CD14-positive monocyte (primary cell): ENCODE results near the gene EPAS1. TPM values are rescaled to one million over a fixed set of nuclear protein-coding genes. Genes with fewer than 3 reads are reported as not detected.
A peak's percentile ranks its signal among the peaks of the same experiment; 100 is the strongest.

ENCODE experiments used
- DNase-seq, 3 donors: peaks; one replicate each; pipeline ENCODE4 v3.0.0-alpha.2; 2011 to 2022
- H2AFZ ChIP-seq: 2 replicates; pipeline ENCODE4 v1.6.0; 2012; ENCODE audit warnings: mild to moderate bottlenecking, low read depth, low read length, inconsistent platforms; ENCODE audit not compliant: insufficient read depth, poor library complexity, severe bottlenecking
- H3K27ac ChIP-seq, 2 donors: 1 replicate in 1 of 2; 2 replicates in 1 of 2; pipeline ENCODE4 v1.5.1; 2012 to 2013; ENCODE audit warnings: low read length in 2 of 2, control low read depth in 1 of 2, inconsistent platforms in 1 of 2, low read depth in 1 of 2, mild to moderate bottlenecking in 1 of 2
- H3K27me3 ChIP-seq, 2 donors: one replicate each; pipeline versions ENCODE4 v1.6.0 to v1.6.1; 2011 to 2013; ENCODE audit warnings: low read length in 2 of 2; ENCODE audit not compliant: control insufficient read depth in 2 of 2, insufficient read depth in 2 of 2
- H3K36me3 ChIP-seq, 2 donors: replicated peaks in 1 of 2; 1 replicate in 1 of 2; 2 replicates in 1 of 2; pipeline versions ENCODE4 v1.5.1 to v1.6.1; 2012 to 2013; ENCODE audit warnings: low read length in 2 of 2, control low read depth in 1 of 2, inconsistent platforms in 1 of 2, mild to moderate bottlenecking in 1 of 2; ENCODE audit not compliant: insufficient read depth in 2 of 2, control insufficient read depth in 1 of 2
- H3K4me1 ChIP-seq, 2 donors: 1 replicate in 1 of 2; 2 replicates in 1 of 2; pipeline versions ENCODE4 v1.5.1 to v1.6.1; 2012 to 2013; ENCODE audit warnings: low read length in 2 of 2, control low read depth in 1 of 2, inconsistent platforms in 1 of 2, mild to moderate bottlenecking in 1 of 2, moderate library complexity in 1 of 2; ENCODE audit not compliant: insufficient read depth in 2 of 2, control insufficient read depth in 1 of 2
- H3K4me2 ChIP-seq: replicated peaks from 2 replicates; pipeline ENCODE3; 2012; ENCODE audit warnings: low read length, moderate library complexity, mild to moderate bottlenecking; ENCODE audit not compliant: poor library complexity, severe bottlenecking; ENCODE audit errors: extremely low read depth
- H3K4me3 ChIP-seq, 3 experiments: fragments of 200-600 bp in 1 of 3; sonication (generic) in 1 of 3; replicated peaks in 1 of 3; 1 replicate in 2 of 3; 2 replicates in 1 of 3; pipeline ENCODE4 v1.5.1; 2011 to 2013; ENCODE audit warnings: low read length in 3 of 3, mild to moderate bottlenecking in 3 of 3, control low read depth in 2 of 3, low read depth in 2 of 3, inconsistent platforms in 1 of 3, moderate library complexity in 1 of 3
- H3K79me2 ChIP-seq: 2 replicates; pipeline ENCODE4 v1.6.0; 2012; ENCODE audit warnings: mild to moderate bottlenecking, control low read depth, inconsistent platforms, low read length, moderate library complexity; ENCODE audit not compliant: insufficient read depth
- H3K9ac ChIP-seq: 2 replicates; pipeline ENCODE4 v1.6.0; 2017; ENCODE audit warnings: low read length, mild to moderate bottlenecking; ENCODE audit not compliant: insufficient read depth, poor library complexity, severe bottlenecking
- H3K9me3 ChIP-seq, 2 donors: replicated peaks in 1 of 2; 1 replicate in 1 of 2; 2 replicates in 1 of 2; pipeline versions ENCODE4 v1.5.1 to v1.6.1; 2012 to 2013; ENCODE audit warnings: low read length in 2 of 2, control low read depth in 1 of 2; ENCODE audit not compliant: control insufficient read depth in 1 of 2, insufficient read depth in 1 of 2
- H4K20me1 ChIP-seq: 2 replicates; pipeline ENCODE4 v1.6.0; 2012; ENCODE audit warnings: mild to moderate bottlenecking, low read length, control low read depth, moderate library complexity; ENCODE audit not compliant: insufficient read depth
- H3K27ac Mint-ChIP-seq, 7 donors: one replicate each; pipeline ENCODE4 v1.8.0; 2020; ENCODE audit warnings: mild to moderate bottlenecking in 7 of 7, mixed read lengths in 7 of 7, moderate library complexity in 6 of 7, inconsistent platforms in 2 of 7
- H3K27me3 Mint-ChIP-seq, 3 donors: one replicate each; pipeline ENCODE4 v1.8.0; 2021 to 2022; ENCODE audit warnings: low read depth in 3 of 3, mild to moderate bottlenecking in 3 of 3, mixed read lengths in 3 of 3, moderate library complexity in 3 of 3, inconsistent platforms in 1 of 3
- H3K36me3 Mint-ChIP-seq, 2 donors: one replicate each; pipeline ENCODE4 v1.8.0; 2020; ENCODE audit warnings: mixed read lengths in 2 of 2, inconsistent platforms in 1 of 2, mild to moderate bottlenecking in 1 of 2
- H3K4me1 Mint-ChIP-seq: one replicate; pipeline ENCODE4 v1.8.0; 2020; ENCODE audit warnings: mild to moderate bottlenecking, mixed read lengths
- H3K4me3 Mint-ChIP-seq, 2 donors: one replicate each; pipeline ENCODE4 v1.8.0; 2020; ENCODE audit warnings: mild to moderate bottlenecking in 2 of 2, mixed read lengths in 2 of 2, moderate library complexity in 1 of 2
- H3K9me3 Mint-ChIP-seq, 7 donors: one replicate each; pipeline ENCODE4 v1.8.0; 2020 to 2022; ENCODE audit warnings: mixed read lengths in 7 of 7, mild to moderate bottlenecking in 6 of 7, moderate library complexity in 6 of 7, inconsistent platforms in 2 of 7
- WGBS: methylation state at CpG from one replicate; pipeline ENCODE4 v1.1.5; 2013; ENCODE audit warnings: missing lambda C conversion rate; ENCODE audit not compliant: insufficient coverage; 5-methylcytosine and 5-hydroxymethylcytosine counted together
- intact Hi-C, 2 donors: fragments of 100-400 bp; cut with micrococcal nuclease; formaldehyde crosslinking; loops; one replicate each; pipeline versions ENCODE4 v1.15.0 to v1.15.1; 2023
- polyA plus RNA-seq, 3 donors: library from polyadenylated mRNA; depleted of rRNA in 1 of 3; unstranded in 2 of 3; stranded (reverse) in 1 of 3; fragments of 300-500 nt in 2 of 3; fragments of >200 nt in 1 of 3; fragmentation: Illumina TruSeq in 2 of 3; gene quantifications; 1 replicate in 2 of 3; 2 replicates in 1 of 3; pipeline ENCODE4 v1.2.3, GENCODE V29; 2012 to 2021
- TF ChIP-seq, protein P1 (sequence below): fragments of 200-600 bp; IDR thresholded peaks from one replicate; pipeline ENCODE4 v1.8.0; 2022; ENCODE audit warnings: antibody characterized with exemption, mild to moderate bottlenecking

EPAS1 gene
- polyA plus RNA-seq, 3 donors = 0.11 to 1.0 (median 0.88) TPM

DNA sequence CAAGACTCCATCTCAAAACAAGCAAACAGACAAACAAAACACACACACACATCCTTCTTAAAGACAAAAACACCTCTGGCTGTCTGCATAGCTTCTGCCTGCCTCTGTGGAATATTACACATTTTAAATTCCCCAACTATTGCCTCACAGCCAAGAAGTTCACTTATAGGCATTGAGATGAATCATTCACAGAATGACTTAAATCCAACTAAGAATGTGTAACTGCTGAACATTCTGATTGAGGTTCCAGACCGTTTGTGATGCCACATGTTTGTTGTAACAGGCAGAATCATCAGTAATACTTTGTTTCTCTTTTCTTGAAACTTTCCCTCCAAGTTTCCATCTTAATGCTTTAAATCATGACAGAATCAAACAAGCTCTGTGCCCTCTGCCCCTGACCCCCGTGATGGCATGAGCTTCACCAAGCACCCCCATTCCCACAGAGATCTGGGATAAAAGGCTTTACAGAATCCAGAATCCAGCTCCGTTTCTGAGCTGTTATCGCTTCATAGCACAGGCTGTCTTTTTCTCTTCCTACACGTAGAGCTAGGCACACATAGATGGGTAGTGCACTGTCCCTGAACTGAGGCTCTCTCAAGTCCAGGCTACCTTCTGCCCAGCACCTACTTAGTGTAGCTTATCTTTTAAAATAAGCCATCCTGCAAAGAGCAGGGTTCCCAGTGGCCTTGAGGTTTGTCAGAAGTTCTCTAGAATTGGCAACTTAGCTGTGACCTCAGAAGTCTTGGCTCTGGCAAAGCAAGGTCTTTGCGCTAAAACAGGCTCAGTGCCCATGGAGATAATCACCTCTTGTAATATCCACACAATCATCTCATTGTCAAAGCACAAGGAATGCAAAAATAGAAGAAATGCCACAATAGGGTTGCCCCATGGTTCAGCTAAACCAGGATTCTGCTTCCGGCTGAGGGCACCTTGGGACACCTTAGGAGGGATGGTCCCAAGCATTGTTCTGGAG is 32.9 kb downstream of the EPAS1 start:
- intact Hi-C loops = no loop called here
- no peak overlapping the region for H2AFZ ChIP-seq
- DNase-seq = peak in 1 of 3 donors; percentile 38
- 93% methylated on average over 6 of the region's 7 CpGs for WGBS
- H3K4me1 ChIP-seq = peaks cover 0 to 6% of the 10 kb centered on the region in 2 donors
- H3K27ac Mint-ChIP-seq = no peak overlapping the region
- H3K27me3 ChIP-seq = no peaks in the 10 kb centered on the region
- no peaks in the 10 kb centered on the region for H4K20me1 ChIP-seq
- no peak overlapping the region for H3K9ac ChIP-seq
- peaks cover 6 to 9% (median 8%) of the 10 kb centered on the region in 3 donors for H3K27me3 Mint-ChIP-seq
- H3K9me3 ChIP-seq = no peaks in the 10 kb centered on the region
- no peak overlapping the region for H3K4me2 ChIP-seq
- H3K79me2 ChIP-seq = no peaks in the 10 kb centered on the region
- no peak overlapping the region for H3K27ac ChIP-seq
- no peaks in the 10 kb centered on the region for H3K9me3 Mint-ChIP-seq
- no peak overlapping the region for H3K4me3 Mint-ChIP-seq
- TF ChIP-seq, protein P1, sequence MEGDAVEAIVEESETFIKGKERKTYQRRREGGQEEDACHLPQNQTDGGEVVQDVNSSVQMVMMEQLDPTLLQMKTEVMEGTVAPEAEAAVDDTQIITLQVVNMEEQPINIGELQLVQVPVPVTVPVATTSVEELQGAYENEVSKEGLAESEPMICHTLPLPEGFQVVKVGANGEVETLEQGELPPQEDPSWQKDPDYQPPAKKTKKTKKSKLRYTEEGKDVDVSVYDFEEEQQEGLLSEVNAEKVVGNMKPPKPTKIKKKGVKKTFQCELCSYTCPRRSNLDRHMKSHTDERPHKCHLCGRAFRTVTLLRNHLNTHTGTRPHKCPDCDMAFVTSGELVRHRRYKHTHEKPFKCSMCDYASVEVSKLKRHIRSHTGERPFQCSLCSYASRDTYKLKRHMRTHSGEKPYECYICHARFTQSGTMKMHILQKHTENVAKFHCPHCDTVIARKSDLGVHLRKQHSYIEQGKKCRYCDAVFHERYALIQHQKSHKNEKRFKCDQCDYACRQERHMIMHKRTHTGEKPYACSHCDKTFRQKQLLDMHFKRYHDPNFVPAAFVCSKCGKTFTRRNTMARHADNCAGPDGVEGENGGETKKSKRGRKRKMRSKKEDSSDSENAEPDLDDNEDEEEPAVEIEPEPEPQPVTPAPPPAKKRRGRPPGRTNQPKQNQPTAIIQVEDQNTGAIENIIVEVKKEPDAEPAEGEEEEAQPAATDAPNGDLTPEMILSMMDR = no peak
- H3K4me1 Mint-ChIP-seq = peaks cover 6% of the 10 kb centered on the region
- H3K36me3 ChIP-seq = no peaks in the 10 kb centered on the region
- no peak overlapping the region for H3K4me3 ChIP-seq
- no peaks in the 10 kb centered on the region for H3K36me3 Mint-ChIP-seq

DNA sequence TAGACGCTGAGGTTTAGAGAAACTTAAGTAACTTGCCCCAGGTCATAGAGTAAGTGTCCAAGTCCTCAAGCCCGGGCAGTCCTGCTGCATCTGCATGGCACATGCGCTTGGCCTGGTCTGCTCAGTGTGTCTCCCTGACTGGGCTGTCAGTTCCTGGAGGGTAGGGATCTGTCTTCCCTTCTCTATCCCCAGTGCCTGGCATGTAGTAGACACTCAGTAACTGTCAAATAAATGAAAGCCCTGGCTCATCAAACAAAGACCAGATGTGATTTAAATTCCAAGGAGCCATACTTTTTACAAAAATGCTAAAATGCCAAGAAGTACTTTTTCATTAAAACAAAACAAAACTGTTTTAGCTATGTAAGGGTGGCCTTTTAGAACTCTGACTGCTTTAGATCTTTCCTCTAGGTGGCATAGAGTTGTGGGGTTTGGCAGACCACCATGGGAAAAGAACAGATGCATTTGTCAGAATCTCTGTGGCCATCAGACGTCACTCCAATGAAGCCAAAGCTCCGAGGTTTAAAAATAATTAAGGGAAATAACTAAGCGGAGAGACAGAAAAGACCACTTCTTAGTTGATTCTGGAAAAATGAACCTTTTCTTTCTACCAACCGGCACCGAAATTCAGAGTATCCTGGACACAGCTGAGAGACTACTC is 34.0 kb downstream of the EPAS1 start:
- H3K27ac ChIP-seq = no peak overlapping the region
- no peak overlapping the region for H3K4me2 ChIP-seq
- no peaks in the 10 kb centered on the region for H3K79me2 ChIP-seq

More for the DNA sequence above, 34.0 kb downstream of the EPAS1 start:
- no peaks in the 10 kb centered on the region for H3K36me3 ChIP-seq
- H3K9ac ChIP-seq = no peak overlapping the region
- H3K27me3 ChIP-seq = no peaks in the 10 kb centered on the region
- intact Hi-C loops = no loop called here
- 95% methylated on average over 6 of the region's 8 CpGs for WGBS
- Mint-ChIP-seq H3K9me3 (no peaks in the 10 kb centered on the region), H3K27me3 (peaks cover 5 to 9% (median 8%) of the 10 kb centered on the region in 3 donors), H3K4me3 (no peak overlapping the region), H3K27ac (no peak overlapping the region), H3K36me3 (no peaks in the 10 kb centered on the region), H3K4me1 (peaks cover 5% of the 10 kb centered on the region)
- TF ChIP-seq, protein P1 = no peak
- H3K4me1 ChIP-seq = peaks cover 0 to 5% of the 10 kb centered on the region in 2 donors
- no peak for DNase-seq
- H3K4me3 ChIP-seq = no peak overlapping the region
- no peaks in the 10 kb centered on the region for H3K9me3 ChIP-seq
- H4K20me1 ChIP-seq = no peaks in the 10 kb centered on the region
- H2AFZ ChIP-seq = no peak overlapping the region
